ENCODE results near the gene RBM26.

The RBM26 gene

DNA sequence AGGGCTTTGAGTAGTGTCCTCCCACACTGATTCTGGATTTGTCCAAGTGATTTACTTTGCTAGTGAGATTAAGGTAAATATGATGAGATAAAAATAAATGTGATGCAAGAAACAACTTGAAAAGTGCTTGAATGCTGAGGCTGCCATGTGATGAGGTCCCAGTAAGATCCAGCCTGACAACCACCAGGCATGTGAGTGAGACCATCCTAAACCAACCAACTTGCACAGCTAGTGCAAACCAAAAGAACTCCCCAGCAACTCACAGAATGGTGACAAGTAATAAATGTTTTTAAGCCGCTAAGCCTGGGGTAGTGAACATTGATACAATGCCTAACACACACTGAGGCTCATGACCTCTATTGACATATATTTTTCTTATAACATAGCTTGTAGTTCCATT, 13.3 kb upstream of the RBM26 start:
- DNase-seq, result no peak

DNA sequence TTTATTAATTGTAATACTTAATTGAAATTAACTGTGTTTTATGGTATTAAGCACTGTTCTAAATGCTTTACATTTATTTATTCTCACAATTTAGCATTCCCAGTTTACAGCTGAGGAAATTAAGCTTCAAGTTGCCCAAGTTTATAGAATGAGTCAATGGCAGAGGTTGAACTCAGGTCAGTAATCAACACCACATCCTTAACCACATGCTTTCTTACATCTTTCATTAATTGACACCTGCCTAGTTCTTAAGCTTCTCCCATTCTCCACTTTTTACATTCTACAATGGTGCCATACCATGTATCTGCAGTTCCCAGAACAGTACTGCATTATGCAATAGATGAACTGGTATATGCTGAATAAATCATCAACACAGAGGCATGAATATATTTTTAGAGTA, 11.7 kb upstream of the RBM26 start:
- no peak for DNase-seq

DNA sequence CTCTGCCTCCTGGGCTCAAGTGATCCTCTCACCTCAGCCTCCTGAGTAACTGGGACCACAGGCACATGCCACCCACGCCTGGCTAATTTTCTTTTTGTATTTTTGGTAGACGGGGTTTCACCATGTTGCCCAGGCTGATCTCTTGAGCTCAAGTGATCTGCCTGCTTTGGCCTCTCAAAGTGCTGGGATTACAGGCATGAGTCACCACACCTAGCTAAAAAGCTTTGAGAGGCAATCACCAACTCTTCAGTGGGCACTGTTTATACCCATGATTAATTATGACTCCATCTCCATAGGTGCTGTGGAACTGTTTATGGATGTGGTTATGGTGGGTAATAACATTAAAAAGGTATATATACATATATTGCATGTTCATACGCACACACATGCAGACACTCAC, 7.5 kb upstream of the RBM26 start:
- no peak for DNase-seq

DNA sequence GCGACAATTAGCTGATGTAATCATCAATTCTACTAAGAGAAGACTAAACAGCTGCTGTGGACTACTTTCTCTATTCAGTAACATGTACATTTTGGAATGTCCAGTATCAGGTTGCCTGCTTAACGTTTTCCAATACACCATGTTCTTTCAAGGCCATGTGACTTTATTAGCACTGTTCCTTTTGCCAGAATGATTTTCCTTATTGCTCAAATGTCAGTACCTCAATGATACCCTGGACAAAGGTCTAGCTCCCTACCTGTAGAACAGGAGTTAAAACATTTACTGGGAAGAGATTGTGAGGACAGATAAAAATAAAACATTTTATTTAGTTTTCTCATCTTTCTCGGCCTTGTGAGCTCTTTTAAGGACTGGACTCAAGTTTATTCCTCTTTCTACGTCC, 3.8 kb upstream of the RBM26 start:
- DNase-seq, result no peak

DNA sequence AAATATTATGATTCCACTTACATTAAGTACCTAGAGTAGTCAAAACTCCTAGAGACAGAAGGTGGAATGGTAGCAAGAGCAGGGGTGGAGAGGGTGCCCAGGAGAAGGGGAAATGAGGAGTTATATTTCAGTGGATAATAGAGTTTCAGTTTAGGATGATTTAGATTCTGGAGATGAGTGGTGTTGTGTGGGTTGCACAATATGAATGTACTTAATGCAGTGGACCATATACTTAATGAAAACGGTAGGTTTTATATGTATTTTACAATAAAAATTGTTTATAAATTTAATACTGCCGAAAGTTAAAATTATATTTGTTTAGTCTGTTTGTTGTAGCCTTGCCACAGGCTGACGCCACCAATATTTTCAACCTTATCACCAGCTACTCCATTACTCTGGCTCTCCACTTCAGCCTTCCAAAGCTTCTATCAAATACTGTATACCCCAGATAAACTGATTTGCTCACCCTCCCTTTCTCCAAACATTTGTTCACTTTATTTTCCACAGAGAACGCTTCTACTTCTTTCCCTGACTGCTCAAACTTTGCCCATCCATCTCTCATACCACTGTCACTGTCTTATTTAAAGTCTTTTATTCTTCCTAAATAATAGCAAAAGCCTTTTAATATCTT, 1.4 kb upstream of the RBM26 start:
- DNase-seq, result no peak

DNA sequence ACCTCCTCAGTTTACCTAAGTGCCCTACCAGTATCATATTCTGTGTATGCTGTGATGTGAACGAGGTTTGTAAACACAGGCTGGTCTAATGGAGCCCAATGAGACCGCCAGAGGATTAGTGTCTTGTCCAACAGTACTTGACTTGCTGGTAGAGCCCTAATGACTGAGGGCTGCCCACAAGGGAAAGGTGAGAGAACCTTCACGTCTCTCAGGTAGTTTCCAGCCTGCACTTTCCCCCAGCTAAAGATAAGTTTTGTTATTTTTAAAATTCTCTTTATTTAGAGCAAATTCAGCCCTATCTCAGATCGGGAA, 498 bp upstream of the RBM26 start:
- peak in 1 of 2 experiments; percentile 54 for DNase-seq

DNA sequence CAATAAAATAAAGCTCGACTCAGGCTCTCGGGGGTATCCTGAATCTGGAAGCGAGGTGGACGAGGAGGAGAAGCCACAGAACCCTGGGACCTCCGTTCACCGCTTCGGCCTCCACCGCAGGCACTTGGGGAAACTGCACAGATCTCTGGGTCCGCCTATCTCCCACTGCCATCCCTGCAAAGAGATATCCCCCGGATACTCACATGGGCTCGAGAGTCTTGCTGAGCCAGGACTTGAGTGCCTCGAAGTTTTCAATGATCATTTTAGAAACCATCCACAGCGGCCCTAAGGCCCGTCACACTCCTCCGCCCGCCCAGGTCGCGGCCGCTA, 589 bp downstream of the RBM26 start:
- DNase-seq, result peak in 1 of 2 experiments; percentile 30

DNA sequence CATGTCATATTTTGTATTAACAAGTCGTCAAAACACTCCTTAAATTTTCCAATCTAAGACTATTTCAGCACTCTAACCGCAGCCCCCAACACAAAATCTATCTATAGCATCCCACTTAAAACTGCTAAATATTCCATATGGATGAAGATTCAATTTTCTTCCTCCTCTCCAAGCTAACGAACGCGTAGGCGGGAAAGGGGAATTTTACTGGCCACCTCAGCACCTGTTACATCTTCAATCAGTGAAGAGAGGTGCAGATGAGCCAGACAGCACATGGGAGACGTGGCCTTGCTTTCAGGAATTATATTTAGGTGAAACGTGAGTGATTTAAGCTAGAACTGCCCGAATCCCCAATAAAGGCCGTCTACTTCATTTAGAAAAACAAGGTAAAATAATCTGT, 1.1 kb downstream of the RBM26 start:
- peak in 1 of 2 experiments; percentile 34 for DNase-seq

DNA sequence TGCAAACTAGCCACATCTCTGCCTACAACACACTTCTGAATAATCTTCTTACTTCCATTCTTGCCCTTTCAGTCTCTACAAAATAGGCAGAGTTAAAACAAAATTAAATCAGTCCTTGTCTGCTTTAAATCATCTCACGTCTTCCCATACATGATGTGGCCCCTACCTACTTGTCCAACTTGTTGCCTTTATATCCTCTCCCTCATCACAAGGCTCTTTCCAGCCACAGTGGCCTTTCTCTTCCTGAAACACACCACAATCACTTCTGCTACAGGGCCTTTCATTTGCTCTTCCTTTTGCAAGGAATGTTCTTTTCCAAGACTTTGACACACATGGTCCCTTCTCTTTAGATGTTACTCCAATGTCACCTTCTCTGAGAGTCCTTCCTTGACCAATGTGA, 1.7 kb downstream of the RBM26 start:
- no peak for DNase-seq

DNA sequence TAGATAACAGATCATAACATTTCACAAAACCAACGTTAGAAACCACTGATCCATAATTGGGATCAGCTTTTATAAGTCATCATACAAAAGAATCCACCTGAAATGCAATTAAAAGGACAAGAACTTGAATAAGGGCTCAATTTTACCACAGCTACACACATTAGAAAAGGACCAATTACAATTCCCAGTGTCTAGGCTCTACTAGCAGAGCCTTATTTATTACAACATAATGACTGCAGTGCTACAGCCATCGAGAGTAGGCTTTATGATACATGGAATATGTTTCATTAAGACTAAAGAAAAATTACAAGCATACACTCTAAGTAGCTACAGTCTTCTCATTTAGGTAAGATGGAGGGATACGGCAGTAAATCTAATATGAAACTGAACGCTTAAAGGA, 2.9 kb downstream of the RBM26 start:
- no peak for DNase-seq

DNA sequence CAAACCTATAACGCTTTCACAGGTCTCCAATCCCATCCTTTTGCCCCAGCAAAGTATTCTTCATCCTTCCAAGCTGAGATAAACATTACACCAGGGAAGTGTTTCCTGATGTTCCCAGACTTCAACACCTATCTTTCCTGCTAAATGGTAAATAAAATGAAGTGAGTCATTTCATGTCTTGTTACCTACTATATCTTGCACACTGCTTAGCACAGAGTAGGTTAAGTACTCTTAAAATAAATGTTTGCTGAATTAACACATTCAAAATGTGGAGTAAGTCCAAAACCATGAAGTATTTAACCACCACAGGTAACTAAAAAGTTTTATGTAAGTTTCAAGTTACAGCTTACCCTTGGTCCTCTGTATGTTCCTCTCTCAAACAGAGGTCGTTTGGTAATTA, 3.4 kb downstream of the RBM26 start:
- DNase-seq, result no peak

DNA sequence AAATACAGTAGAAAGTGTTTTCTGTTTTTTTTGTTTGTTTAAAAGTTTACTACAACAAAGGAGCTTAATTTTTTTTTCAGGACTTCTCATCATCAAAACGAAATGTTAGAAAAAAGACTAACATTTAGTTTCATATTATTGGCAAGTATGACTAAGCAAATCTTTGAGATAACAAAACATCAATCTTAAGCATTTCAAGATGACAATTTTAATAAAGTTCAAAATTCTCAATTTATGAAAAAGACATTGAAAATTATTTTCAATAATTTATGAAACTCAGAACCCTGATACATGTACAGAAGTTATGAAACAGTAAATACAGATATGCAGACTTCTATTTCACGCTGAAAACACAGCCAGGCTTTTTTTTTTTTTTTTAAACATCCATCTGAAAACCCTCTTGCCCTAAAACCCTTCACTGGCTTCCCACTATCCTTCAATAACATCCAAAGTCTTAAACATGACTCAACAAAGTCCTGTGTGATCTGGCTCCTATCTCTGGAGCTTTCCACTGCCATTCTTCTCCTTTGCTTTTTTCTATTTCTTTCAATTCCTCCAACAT, 3.9 kb downstream of the RBM26 start:
- no peak for DNase-seq

DNA sequence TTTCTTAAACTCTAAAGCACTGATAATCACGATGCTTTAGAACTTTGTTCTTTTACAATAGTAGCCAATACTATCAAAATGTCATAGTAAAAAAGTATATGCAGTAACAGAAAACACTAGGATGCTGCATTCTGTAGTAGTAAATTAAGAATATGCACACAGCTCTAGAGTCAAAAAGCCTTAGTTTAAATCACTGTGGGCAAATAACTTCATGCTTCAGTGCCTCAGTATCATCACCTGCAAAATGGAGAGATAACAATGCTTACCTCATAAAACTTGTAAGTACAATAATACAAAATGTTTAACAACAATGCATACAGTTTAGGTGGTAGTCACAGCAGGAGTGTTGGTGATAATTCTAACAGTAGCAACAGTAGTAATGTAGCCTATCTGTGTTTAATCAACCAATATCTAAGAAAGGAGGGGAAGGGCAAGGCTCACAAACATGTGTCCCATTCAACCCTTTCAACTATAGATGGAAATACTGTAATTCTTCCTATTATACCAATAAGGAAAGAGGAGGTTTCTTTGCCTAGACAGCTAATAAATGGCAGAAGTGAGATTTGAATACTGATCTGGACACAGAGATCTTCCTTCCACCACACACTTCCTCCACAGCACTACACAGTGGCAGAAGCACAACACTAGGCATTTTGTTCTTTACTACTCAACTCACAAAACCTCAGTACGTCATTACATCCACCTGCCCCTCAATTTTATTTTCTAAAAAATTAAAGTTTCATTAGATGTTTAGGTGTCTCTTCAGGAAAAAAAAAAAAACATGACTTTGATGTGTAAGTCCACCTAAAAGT, 4.6 kb downstream of the RBM26 start:
- no peak for DNase-seq

DNA sequence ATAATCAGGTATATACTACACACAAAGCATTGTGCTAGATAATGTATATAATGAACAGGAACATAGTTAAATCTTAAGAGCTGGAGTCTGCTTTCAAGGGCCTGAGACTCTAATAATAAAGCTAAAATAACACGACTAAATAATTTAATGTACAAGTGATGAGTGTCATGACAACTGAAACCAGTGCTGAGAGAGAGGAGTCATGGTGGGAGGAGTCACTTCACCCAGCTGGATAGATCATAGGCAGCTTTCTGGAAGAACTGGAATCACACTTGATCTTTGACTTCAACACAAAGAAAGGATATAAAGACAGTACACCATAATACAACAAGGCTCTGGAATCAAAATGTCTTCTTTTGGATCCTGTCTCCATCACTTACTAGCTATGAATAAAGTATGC, 7.1 kb downstream of the RBM26 start:
- no peak for DNase-seq

DNA sequence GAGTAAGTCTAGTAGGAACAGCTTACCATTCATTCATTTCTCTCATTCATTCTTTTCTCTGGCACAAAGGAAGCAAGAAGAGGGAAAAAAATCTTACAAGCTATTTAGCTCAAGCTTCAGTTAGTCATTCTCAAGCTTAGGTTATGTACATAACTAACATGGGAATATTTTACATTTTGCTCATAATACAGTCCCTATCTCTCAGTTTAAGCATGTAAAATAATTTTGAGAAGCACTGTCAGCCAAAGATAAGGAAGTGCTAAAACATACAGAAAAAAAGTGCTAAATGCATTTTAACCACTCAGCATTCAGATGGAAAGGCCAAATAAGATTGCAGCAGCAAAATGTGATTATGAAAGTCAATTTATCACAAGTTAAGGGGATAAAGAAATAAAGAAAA, 7.9 kb downstream of the RBM26 start:
- no peak for DNase-seq

DNA sequence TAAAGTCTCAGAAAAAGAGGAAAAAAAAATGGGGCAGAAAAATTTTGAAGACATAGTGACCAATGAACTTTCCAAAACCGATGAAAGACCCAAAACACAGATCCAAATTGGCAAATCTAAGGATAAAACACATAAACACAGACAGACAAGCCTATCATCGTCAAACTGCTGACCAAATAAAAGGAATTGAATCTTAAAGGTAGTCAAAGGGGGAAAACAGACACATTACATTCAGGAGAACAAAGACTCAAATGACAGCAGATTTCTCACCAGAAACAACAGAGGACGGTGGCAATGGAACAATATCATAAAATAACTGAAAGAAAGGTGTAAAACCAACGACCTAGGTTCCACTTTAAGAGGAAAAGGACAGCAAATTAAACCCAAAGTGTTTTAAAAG, 10.2 kb downstream of the RBM26 start:
- no peak for DNase-seq

DNA sequence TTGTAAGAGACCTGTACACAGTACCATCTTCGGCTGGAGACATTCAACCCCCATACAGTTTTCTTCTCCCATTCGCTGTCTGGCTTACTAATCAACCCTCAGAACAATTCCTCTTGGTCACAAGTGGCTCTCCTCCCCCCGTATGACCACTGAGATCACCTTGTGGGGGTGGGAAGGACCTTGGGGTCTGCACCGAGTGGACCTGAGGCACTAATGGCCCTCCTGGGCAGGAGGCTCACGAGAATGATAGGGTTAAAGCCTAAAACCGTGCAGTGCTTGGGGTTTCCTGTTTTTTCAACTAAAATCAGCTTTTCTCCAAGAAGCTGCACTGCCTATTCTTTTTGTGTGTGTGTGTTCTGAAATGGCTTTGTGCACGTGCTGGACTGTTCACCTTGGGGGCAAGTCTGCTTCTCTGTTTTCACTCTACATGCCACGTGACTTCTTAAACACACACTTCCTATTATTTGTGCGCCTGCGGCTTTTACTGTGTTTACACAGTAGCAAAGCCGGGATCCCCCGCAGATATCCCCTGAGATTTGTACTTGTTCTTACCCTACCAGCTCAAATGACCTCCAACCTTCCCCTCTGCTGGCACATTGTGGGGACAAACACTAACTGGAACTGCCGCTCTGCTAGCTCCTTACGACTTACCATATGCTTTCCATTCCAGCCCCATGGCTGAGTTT, 12.3 kb downstream of the RBM26 start:
- no peak for DNase-seq

DNA sequence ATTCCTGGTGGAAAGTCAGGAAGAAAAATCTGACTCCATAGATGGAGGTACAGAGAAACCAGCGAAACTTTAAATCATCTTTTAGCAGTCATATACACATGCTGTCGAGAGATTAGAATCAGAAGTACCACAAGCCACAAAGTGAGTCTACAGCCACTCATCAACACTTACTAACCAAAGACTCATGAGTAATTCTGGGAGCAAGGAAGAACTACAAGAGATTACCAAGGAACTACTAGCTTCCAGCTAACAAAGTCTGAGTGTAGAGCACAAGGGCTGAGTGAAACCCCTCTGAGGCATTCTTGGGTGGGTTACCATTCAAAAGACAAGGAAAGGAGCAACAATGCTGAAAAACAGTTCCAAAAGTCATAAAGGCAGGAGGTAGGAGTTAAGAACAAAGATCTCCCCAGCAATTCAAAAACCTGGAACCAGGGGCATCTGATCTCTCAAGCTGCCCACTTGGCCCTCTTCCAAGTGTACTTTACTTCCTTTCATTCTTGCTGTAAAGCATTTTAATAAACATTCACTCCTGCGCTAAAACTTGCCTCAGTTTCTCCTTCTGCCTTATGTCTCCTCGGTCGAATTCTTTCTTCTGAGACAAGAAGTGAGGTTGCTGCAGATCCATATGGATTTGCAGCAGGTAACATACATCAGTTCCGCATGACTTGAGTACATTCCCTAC, 13.0 kb downstream of the RBM26 start:
- DNase-seq, result peak in 1 of 2 experiments; percentile 23

DNA sequence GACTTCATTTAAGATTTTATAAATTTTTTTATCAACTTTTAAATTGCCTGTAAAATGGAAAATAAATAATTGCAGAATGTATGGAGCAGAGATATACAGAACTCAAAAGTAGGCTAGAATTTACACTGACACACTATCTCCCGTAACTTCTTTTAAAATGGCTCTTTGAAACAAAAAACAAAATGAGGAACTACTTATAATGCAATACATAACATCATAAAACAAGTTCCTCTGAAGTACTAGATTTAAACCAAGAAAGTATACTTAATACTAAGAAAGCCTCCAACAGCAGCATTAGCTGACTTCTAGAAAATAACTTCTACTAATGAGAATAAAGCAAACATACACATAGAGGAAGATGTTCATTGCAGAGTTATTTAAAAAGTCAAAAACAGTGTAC, 17.0 kb downstream of the RBM26 start:
- DNase-seq, result no peak

DNA sequence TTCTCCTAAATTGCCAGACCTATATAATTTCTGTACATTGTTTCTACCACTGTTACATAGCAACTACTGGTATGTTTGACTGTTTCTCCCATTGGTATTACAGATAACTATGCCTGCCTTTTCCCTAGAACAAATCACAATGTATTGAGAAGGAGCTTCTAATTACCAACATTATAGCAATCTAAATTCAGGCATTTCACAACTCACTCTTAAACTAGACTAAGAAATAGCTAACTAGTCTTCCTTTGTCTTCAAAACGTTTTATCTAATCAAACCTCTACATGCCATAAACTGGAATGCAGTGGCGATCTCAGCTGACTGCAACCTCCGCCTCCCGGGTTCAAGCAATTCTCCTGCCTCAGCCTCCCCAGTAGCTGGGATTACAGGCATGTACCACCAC, 18.2 kb downstream of the RBM26 start:
- no peak for DNase-seq

DNA sequence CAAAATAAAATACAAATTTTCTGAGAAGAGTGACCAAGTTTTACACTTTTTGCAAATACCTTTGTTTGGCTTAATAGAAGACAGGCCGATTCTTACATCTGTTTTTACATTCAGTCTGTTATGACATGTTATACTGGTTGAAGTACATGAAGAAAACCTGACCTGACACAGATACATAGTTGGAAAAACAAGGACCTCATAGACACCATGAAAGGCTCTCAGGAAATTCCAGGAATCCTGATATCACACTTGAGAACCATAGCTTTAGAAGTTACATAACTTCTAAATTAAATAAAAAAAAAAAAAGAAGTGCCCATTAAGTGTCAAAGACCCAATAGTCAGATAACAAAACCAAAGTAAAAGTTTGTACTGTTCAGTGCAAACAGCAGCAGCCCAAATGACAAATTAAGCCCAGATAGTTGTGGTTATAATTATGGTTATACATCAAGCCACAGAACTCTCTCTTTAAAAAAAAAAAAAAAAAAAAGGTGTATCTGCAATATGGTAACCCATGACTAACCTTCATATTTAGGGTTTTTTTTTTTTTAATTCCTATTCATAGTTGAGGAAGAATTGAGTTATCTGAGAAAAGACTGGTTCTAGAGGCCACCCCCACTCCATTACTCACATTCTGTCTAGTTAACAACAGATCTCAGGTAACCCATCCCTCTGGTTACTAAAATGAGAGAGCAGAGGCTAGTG, 19.8 kb downstream of the RBM26 start:
- no peak for DNase-seq

DNA sequence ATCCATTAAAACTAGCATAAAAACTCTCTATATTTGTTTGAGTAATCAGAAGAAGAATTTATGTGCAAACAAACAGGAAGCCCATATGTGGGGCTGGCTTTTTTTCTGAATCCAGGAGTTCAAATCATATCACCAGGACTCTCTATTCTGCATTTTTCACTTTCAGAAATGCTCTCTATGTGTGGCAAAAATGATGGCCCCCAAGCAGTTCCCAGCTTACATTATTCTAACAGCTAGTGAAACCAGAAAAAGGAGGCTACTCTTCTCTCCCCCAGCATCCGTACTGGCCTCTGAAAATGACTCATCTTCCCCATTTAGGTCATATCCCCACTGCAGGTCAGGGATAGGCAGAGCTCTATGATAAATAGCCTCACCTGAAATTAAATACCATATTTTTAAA, 20.4 kb downstream of the RBM26 start:
- DNase-seq, result no peak

DNA sequence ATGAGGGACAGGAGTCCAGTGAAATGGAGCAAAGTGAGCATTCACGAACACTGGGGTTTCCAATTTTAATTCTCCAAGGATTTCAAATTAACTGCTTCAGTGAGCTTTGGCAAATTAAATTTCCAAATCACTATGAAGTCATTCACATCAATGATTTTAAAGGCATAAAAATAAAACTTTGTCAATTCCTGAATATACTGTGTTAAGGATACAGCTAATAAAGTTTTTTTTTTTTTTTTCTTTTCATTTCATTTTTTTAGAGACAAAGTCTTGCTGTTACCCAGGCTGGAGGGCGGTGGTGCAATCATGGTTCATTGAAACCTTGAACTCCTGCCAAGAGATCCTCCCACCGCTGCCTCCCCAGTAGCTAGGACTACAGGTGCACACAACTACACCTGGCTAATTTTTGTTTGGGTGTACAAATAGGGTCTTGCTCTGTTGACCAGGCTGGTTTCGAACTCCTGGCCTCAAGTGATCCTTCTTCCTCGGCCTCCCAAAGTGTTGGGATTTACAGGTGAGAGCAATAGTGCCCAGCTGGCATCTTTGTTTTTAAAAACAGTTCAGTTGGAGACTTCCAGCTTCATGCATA, 21.9 kb downstream of the RBM26 start:
- DNase-seq, result no peak

Measured in NCI-H524 (cell line).